Tibial nerve (tissue), 4 donors: ENCODE measurements around the gene HOMER3. TPM values are rescaled to one million over a fixed set of nuclear protein-coding genes. Genes with fewer than 3 reads are reported as not detected.
"Not testable (repeated sequence)": the region's sequence is repeated elsewhere in the genome, so short reads cannot be mapped to it uniquely, and the experiment has no call there.

Experiments
- DNase-seq, 2 donors: peaks; one replicate each; pipeline ENCODE4 v3.0.0-alpha.2; 2019; ENCODE audit warnings: low spot score in 2 of 2
- H3K27ac ChIP-seq, 4 donors: fragments of 200-600 bp; sonication (generic) in 3 of 4; one replicate each; pipeline ENCODE4 v1.5.1; 2017 to 2019; ENCODE audit warnings: mild to moderate bottlenecking in 1 of 4
- H3K27me3 ChIP-seq, 2 donors: fragments of 200-600 bp; sonication (generic) in 1 of 2; one replicate each; pipeline versions ENCODE4 v1.5.1 to v1.6.0; 2017 to 2019
- H3K36me3 ChIP-seq, 3 donors: fragments of 200-600 bp; sonication (generic); one replicate each; pipeline ENCODE4 v1.5.1; 2018 to 2019
- H3K4me1 ChIP-seq, 4 donors: fragments of 200-600 bp; sonication (generic) in 3 of 4; one replicate each; pipeline ENCODE4 v1.5.1; 2017 to 2019
- H3K4me3 ChIP-seq, 4 donors: fragments of 200-600 bp; sonication (generic) in 3 of 4; one replicate each; pipeline ENCODE4 v1.5.1; 2017 to 2019; ENCODE audit warnings: mild to moderate bottlenecking in 1 of 4, moderate library complexity in 1 of 4
- H3K9me3 ChIP-seq, 4 donors: fragments of 200-600 bp; sonication (generic) in 3 of 4; one replicate each; pipeline ENCODE4 v1.5.1; 2017 to 2019
- CTCF ChIP-seq, 5 experiments: fragments of 200-600 bp in 3 of 5; fragments of 450-650 bp in 2 of 5; sonication (generic) in 3 of 5; IDR thresholded peaks; one replicate each; pipeline ENCODE4 v1.5.1; 2016 to 2019; ENCODE audit warnings: antibody characterized with exemption in 5 of 5, mild to moderate bottlenecking in 3 of 5, moderate library complexity in 2 of 5
- EP300 ChIP-seq, 2 donors: sonication (generic); formaldehyde crosslinking; IDR thresholded peaks; one replicate each; pipeline ENCODE4 v1.6.1; 2017; ENCODE audit warnings: antibody characterized with exemption in 2 of 2, mild to moderate bottlenecking in 1 of 2
- POLR2A ChIP-seq, 2 donors: fragments of 450-650 bp; IDR thresholded peaks; one replicate each; pipeline ENCODE4 v1.6.1; 2017; ENCODE audit warnings: antibody characterized with exemption in 2 of 2, mild to moderate bottlenecking in 2 of 2, moderate library complexity in 2 of 2
- WGBS, 2 donors: methylation state at CpG; one replicate each; pipeline ENCODE4 v1.1.5; 2018; 5-methylcytosine and 5-hydroxymethylcytosine counted together
- total RNA-seq, 4 donors: library from RNA; depleted of rRNA; stranded (reverse); fragments of >200 nt; gene quantifications; one replicate each; pipeline ENCODE4 v1.1.0, GENCODE V29; 2016

The HOMER3 gene
- total RNA-seq, 4 donors from 2014 or later, result 38.0 to 90.0 (median 44.6) TPM

GRCh38 chr19:18903156-18904037, 37.6 kb downstream of the HOMER3 start:
- TF ChIP-seq CTCF (IDR thresholded peaks at IDR 0.05), result no peak
- TF ChIP-seq POLR2A (IDR thresholded peaks at IDR 0.05), result no peak
- TF ChIP-seq EP300 (IDR thresholded peaks at IDR 0.05), result no peak
- H3K4me1 ChIP-seq, result peaks cover 0 to 4% (median 0%) of the 10 kb centered on the region in 4 donors
- H3K9me3 ChIP-seq, result no peaks in the 10 kb centered on the region
- peaks cover 0 to 98% (median 15%) of the 10 kb centered on the region in 3 donors for H3K36me3 ChIP-seq
- H3K4me3 ChIP-seq, result no peak overlapping the region
- no peaks in the 10 kb centered on the region for H3K27me3 ChIP-seq
- no peak for DNase-seq
- no peak overlapping the region for H3K27ac ChIP-seq
- WGBS, 2 donors, result 84 to 86% methylated on average over 23 to 27 of the region's 29 CpGs

GRCh38 chr19:18902519-18902918, 38.5 kb downstream of the HOMER3 start:
- H3K4me3 ChIP-seq, result not testable (repeated sequence)
- 96 to 98% methylated on average over 5 of the region's 5 CpGs for WGBS, 2 donors
- H3K36me3 ChIP-seq, result peaks cover 0 to 92% (median 15%) of the 10 kb centered on the region in 3 donors

GRCh38 chr19:18901491-18901890, 39.5 kb downstream of the HOMER3 start:
- 91 to 96% methylated on average over 6 to 7 of the region's 7 CpGs for WGBS, 2 donors
- H3K4me3 ChIP-seq, result no peak overlapping the region
- H3K9me3 ChIP-seq, result no peaks in the 10 kb centered on the region
- no peak overlapping the region for H3K27ac ChIP-seq
- peaks cover 0 to 4% of the 10 kb centered on the region in 2 donors for H3K27me3 ChIP-seq
- no peak for DNase-seq
- TF ChIP-seq CTCF (IDR thresholded peaks at IDR 0.05), result no peak
- no peak for TF ChIP-seq POLR2A (IDR thresholded peaks at IDR 0.05)
- no peak for TF ChIP-seq EP300 (IDR thresholded peaks at IDR 0.05)
- peaks cover 0 to 13% (median 1%) of the 10 kb centered on the region in 4 donors for H3K4me1 ChIP-seq
- H3K36me3 ChIP-seq, result peaks cover 0 to 82% (median 8%) of the 10 kb centered on the region in 3 donors

More at GRCh38 chr19:18902519-18902918, 38.5 kb downstream of the HOMER3 start:
- not testable (repeated sequence) for H3K27ac ChIP-seq, DNase-seq, H3K4me1 ChIP-seq, H3K9me3 ChIP-seq, H3K27me3 ChIP-seq

GRCh38 chr19:18900700-18901481, 40.1 kb downstream of the HOMER3 start:
- TF ChIP-seq CTCF (IDR thresholded peaks at IDR 0.05) (no peak), EP300 (IDR thresholded peaks at IDR 0.05) (no peak), POLR2A (IDR thresholded peaks at IDR 0.05) (no peak)

GRCh38 chr19:18899624-18900560, 41.1 kb downstream of the HOMER3 start:
- 88 to 90% methylated on average over 14 to 19 of the region's 20 CpGs for WGBS, 2 donors
- Histone ChIP-seq H3K36me3 (peaks cover 0 to 66% (median 5%) of the 10 kb centered on the region in 3 donors), H3K27me3 (peaks cover 0 to 13% of the 10 kb centered on the region in 2 donors), H3K4me3 (no peak overlapping the region), H3K4me1 (peaks cover 0 to 25% (median 8%) of the 10 kb centered on the region in 4 donors), H3K27ac (no peak overlapping the region), H3K9me3 (no peaks in the 10 kb centered on the region)
- DNase-seq, result no peak
- TF ChIP-seq POLR2A (IDR thresholded peaks at IDR 0.05) (no peak), CTCF (IDR thresholded peaks at IDR 0.05) (no peak), EP300 (IDR thresholded peaks at IDR 0.05) (no peak)

More at GRCh38 chr19:18900700-18901481, 40.1 kb downstream of the HOMER3 start:
- H3K4me1 ChIP-seq, result peaks cover 0 to 17% (median 5%) of the 10 kb centered on the region in 4 donors
- no peak for DNase-seq
- WGBS, 2 donors, result 90 to 91% methylated on average over 9 to 15 of the region's 17 CpGs
- peaks cover 0 to 76% (median 5%) of the 10 kb centered on the region in 3 donors for H3K36me3 ChIP-seq
- H3K9me3 ChIP-seq, result no peaks in the 10 kb centered on the region
- peaks cover 0 to 7% of the 10 kb centered on the region in 2 donors for H3K27me3 ChIP-seq
- no peak overlapping the region for H3K27ac ChIP-seq
- H3K4me3 ChIP-seq, result no peak overlapping the region
